ENCODE data around the gene RAPGEF6.

- TF ChIP-seq POLR2AphosphoS5 (IDR thresholded peaks at IDR 0.05; ENCODE audit: borderline replicate concordance, low read depth, low read length) = no peak
- TF ChIP-seq EZH2 (IDR thresholded peaks at IDR 0.05) = no peak
- TF ChIP-seq FOXP2 (optimal IDR thresholded peaks at IDR 0.05; ENCODE audit: control extremely low read depth, extremely low read length, insufficient read depth) = no peak
Observed at GRCh38 chr5:131466171-131466766, 168.8 kb downstream of the RAPGEF6 start.

All from SK-N-MC (cell line).